GM18499 (cell line): Measurements from ENCODE around the gene OSER1.

ENCODE experiments used
- ATAC-seq: cut with Tn5 transposase; IDR thresholded peaks from one replicate; pipeline ENCODE4 v1.9.1; 2021; ENCODE audit warnings: moderate number of reproducible peaks; ENCODE audit not compliant: insufficient read depth, unreplicated experiment

OSER1 gene

DNA sequence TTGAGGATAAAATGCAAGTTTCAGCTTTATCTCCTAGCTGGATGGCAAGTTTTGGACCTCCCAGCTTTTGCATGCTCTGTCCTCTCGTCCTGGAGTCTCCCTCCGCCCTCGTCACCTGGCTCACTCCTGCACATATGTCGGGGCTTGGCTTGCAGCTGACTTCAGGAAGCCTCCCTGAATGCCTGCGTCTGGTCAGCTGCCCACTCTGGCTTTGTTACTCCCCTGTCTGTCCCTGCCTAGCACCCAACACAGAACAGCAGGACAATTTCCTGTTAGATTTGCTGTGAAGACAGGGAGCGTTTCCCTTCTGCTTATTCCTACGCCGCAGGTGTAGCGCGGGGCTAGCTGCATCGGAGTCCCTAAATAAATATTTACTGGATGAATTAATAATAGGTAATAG, 29.0 kb downstream of the OSER1 start:
- no peak for ATAC-seq

DNA sequence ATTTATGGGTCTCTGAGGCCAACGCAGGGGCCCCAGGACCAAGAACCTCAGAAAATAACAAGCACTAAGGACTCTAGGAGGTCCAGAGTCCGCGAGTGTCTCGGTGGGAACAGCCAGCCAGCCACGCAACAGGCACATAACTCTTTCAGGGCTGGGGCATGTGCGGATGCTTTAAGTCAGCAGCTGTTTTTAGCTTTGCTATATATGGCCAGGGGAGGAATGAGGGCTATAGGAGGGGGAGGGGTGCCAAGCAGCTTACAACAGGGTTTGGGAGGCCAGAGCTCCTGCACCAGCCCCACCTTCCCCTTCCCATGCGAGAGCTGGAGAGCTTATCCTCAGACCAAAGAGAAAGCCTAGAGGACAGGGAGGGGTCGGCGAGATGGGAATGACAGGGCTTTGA, 29.8 kb downstream of the OSER1 start:
- no peak for ATAC-seq

DNA sequence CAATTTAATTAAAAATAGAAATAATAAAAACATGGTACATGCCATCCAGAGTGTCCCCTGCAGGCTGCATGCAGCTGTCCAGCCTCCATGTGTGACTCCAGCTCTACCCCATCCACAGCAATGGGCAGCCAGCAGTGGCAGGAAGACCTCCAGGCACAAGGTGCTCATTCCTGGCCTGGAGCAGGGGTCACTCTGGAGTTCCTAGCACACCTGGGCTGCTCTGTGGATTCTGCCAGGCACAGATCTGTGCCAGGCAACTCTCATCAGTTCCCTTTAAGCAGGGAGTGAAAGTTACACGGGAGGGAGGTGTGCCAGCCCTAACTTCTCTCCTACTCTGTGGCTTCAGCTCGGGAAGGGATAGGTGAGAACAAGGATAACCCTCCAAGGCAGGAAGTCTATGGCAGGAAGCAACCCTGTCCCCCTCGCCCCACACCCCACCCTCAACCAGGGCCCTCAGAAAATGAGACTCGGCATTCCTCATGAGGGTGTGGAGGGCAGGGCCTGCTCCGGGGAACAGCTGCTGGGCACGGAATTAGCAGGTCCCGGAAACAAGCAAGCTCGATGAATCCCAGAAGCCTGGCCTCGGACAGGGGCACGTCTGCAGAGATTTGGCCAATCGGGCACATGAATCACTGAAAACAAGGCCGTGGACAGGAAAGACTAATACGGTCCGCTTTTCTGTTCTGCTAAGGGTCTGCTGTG, 33.6 kb downstream of the OSER1 start:
- ATAC-seq = no peak

DNA sequence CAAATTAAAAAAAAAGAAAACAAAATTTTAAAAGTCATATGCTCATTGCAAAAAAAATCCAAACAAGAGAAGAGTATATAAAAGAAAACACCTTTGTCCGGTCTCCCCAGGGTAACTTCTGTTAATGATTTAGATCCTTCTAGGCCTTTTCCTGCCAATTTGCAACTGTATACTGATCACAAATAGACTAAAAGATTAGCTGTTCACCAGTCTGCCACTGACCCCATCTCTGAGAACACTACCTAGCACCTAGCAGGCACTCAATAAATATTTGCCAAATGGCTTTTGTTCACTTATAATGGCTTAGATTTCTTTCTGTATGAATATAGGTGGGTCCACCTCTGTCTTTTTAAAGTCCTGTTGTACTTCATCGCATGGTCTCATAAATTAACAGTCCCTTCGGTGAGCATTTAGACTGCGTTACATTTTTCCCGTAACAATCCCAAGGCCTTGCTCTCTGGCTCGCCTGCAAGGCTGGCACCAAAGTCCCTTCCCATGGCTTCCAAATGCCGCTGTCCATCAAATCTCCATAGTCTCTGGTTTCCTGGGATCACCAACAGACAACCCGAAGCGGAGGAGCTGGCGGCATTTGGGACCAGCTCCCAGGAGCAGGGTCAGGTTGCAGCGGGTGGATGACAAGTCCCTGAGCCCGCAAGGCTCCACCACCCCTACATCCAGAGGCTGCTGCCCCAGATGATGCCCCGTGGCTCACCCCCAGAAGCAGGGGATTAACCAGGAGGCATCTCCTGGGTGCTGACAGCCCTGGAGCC, 35.4 kb downstream of the OSER1 start:
- ATAC-seq = no peak

DNA sequence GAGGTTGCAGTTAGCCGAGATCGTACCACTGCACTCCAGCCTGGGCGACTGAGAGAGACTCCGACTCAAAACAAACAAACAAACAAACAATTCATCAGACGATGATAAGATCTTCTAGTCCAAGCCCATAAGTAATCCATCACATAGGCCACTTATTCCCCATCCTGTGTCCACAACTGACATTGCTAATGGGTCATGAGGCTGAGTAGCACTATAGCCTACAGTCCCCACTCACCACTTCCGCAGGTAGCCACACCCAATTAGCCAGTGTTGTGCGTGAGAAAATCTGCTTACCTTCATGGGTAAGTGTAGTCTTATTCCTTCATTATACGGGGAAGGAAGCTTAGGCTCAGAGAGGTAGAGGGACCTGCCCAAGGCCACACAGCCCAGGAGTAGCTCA, 36.7 kb downstream of the OSER1 start:
- no peak for ATAC-seq

DNA sequence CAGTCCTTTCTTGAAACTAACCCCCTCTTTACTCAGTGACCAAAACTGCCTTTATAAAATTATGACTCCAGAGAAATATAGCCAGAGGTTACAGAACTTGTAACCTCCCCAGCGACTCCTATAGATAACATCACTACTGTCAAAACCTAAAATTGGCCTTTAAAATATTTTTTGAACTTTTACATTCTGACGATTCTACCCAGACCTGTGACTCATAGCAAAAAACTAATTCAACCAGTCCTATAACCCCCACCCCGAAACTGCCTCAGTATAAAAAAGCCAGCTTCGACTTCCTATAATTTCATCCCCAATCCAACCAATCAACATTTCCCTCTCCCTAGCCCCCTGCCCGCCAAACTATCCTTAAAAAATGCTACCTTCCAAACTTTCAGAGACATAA, 37.5 kb downstream of the OSER1 start:
- ATAC-seq = no peak

DNA sequence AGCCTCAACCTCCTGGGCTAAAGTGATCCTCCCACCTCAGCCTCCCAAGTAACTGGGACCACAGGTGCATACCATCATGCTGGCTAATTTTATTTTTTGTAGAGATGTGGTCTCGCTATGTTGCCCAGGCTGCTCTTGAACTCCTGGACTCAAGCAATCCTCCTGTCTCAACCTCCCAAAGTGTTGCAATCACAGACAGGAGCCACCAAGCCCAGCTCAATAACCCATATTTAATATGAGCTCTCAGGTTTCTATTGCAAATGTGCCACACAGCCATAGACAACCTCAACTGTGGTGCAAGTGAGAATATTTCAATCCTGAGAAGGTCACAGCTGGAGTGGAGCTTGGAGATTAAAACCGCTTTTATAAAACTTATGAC, 38.0 kb downstream of the OSER1 start:
- no peak for ATAC-seq

DNA sequence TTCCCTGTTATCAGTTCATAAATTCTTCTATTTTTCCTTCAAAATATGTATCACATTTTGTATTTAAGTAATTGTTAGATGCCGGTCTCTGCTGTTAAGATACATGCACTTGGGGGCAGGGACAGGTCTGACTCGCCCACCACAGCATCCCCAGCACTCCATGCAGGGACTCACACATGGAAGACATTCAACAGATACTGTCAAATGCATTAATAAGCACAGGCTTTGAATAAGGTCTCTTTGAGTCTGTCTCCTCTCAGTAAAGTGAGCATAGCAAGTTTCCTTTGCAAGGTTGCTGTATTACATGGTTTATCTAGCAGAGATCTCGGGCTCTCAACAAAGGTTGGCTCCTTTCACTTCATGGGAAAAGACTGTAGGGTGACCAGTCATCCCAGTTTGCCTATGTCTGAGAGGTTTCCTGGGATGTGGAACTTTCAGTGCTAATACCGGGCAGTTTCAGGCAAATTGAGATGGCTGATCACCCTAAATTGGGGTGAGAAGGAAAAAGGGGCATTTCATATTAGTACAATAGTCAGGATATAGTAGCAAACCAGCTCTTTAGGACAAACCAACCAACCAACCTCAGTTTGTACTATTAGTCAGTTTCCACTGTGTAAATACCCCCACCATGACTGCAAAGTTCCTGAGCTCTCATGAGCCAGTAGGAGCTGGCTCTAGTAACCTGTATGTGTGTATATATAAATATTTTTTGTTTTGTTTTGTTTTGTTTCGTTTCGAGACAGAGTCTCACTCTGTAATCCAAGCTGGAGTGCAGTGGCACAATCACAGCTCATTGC, 38.6 kb downstream of the OSER1 start:
- no peak for ATAC-seq

DNA sequence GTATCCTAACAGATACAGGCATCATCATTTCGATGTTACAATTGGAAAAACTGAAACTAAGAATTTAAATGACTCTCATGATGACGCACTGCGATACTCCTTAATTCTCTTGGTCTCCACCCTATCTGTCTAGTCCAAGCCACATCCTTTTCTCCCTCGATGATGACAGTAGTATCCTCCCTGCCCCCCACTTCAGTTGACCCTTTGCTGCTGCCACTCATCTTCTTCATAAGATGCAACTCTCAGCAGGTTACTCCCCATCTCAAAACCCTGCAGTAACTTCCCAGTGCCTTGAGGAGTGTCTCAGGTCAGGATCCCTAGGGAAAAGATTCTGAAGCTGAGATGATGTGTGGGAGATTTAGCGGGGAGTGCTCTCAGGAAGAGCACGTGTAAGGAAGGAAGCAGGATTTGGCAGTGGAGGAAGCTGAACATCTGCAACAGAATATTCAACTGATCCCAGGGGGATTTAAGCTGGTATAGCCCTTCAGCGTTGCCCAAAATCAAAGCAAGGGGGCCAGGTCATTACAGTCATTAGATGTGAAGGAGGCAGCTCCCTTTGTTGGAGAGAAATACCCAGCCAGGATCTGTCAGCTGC, 39.7 kb downstream of the OSER1 start:
- ATAC-seq = no peak

DNA sequence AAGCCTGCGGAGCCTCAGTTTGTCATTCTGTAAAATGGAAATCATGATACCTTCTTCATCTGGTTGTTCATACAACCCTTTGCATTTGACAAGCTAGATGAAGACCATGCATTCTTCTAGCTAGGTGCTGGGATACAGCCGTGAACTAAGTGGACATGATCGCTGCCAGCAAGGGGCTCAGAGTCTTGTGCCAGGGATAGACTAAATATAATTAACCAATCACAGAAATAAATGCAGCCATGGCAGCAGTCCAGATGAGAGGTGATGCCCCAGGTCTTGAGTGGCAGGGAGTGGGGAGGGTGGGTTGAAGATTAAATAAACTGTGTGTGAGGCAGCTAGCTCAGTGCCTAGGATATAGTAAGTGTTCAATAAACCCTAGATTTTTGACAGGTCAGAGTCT, 42.8 kb downstream of the OSER1 start:
- no peak for ATAC-seq

DNA sequence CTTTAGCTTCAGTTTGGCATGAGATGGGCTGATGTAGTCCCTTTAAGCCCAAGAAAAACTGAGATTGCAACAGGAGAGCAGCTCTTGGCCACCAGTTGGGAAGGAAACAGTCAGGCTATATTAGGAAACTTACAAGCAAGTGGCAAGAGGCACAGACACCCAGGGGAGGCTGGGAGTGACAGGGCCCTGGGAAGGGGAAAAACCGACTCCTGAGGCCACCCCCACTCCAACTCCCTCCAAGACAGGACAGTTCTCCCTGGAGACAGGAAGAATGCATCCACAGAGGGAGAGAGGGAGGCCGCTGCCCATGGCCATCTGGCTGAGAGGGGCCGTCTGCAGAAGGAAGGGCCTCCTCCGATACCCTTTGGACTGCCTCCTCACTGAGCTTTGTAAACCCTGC, 44.1 kb downstream of the OSER1 start:
- no peak for ATAC-seq

DNA sequence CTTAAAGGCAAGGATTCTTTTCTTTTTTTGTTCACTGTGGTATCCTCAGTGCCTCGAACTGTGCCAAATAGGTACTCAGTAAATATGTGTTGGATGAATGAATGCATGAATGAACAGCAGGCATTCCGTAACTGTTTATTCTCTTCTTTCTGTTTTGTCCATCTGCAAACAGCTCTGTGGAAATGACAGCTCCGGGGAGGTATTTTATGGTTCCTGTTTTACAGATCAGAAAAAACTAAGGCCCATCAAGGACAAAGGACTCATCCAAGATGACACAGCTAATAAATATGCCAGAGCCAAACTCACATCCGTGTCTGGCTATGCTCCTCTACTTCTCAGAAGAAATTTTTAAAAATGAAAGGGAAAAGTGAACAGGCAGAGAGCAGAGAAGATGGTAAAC, 44.6 kb downstream of the OSER1 start:
- ATAC-seq = no peak

DNA sequence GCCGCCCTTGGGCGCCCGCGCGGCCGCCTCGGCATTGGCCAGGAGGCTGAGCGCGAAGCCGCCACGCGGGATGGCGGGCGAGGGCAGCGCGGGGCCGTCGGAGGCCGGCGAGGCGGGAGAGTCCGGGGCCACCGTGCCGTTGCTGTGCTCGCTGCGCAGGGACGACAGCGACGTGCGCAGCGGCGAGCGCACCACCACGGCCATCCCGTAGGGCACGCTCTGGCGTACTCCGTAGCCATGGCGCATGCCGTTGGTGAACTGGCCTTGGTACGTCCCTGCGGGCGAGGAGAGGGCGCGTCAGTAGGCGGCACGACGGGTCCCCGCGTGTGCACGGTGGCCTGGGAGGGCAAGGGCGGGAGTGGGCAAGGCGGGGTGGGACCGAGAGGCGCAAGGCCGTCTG, 50.4 kb downstream of the OSER1 start:
- no peak for ATAC-seq

DNA sequence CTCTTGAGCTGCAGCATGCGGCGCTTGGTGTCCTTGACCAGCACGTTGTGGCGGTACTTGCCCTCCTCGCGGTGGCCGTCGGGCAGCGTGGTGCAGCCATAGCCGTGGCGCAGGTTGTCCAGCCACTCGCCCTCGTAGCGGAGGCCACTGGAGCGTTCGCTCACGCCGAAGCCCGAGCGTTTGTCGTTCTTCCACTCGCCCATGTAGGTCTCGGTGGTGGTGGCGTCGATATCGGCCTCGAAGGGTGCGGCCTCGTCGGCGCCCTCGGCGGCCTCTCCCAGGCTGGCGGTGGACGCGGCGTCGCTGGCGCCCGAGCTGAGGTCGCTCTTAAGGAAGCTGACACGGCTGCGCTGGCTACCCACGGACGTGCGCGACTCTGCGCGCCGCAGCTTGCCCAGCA, 50.9 kb downstream of the OSER1 start:
- ATAC-seq = no peak

DNA sequence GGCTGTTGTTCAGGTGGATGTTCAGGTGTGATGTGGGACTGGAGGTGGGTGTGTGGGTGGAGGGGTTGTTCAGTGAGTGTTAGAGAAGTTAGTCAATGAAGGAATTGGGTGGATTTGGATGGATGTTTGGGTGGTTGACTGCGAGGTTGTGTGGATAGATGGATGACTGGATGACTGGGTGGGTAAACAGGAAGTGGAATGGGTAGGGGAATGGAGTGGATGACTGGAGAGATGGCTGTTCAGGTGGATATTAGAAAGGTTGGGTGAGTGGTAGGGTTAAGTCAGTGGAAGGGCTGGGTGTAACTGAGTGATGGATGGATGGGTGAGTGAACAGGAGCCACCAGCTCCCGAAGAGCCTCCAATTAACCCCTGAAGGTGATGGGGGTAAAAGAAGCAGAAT, 51.4 kb downstream of the OSER1 start:
- no peak for ATAC-seq

DNA sequence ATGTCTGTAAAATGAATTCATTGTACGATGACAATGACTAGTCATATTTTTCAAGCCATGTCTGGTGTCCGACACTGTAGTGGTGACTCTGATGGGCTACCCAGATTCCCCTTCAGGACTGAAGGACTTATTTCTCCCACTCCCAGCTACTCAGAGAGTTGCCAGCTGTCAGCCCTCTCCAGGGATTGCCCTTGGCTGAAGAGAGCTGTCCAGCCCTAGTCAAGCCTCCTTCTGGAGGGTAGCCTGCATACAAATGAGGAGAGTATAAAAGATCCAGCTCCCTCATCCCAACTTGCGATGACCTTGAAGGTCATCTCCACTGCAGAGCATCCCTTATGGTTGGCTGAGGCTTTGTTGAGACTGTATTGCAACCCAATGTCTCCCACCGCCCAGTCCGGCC, 53.5 kb downstream of the OSER1 start:
- no peak for ATAC-seq

DNA sequence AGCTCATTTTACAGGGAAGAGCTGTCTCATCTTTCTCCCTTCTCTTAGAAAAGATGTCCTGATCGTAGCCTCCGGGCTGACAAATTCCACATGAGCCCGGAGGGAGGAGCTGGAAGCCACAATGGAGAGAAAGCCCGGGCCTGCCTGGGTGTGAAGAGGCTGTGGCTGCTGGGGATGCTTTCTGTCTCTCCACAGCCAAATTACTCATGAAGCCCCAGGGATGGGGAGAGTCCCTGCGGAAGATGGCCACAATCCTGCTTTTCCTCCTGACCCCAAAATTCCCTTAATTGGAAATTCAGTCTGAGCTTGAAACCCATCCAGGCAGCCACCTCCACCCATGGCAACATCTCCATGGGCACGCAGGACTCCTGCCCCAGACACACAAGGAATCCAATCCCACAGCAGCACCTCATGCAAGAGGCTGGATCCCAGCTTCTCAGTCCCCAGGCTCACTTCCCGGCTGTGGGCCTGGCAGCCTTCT, 56.0 kb downstream of the OSER1 start:
- no peak for ATAC-seq

DNA sequence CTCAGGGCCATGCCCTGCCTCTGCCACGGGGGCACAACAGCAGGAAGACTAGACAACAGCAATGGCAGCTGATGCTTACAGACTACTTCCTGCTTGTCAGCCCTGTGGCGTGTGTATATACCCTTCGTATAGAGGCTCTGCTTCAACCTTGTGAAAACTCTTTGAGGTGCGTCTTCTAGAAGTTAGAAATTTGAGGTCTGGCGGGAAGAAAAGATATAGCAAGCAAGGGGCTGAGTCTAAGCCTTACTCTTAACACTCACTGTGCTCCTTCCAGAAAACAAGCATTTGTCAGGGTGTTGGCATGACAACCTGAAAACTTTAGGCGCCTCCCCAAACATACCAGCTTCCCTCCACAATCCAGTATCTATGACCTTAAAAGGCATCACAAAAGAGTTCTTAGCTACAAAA, 56.9 kb downstream of the OSER1 start:
- no peak for ATAC-seq

DNA sequence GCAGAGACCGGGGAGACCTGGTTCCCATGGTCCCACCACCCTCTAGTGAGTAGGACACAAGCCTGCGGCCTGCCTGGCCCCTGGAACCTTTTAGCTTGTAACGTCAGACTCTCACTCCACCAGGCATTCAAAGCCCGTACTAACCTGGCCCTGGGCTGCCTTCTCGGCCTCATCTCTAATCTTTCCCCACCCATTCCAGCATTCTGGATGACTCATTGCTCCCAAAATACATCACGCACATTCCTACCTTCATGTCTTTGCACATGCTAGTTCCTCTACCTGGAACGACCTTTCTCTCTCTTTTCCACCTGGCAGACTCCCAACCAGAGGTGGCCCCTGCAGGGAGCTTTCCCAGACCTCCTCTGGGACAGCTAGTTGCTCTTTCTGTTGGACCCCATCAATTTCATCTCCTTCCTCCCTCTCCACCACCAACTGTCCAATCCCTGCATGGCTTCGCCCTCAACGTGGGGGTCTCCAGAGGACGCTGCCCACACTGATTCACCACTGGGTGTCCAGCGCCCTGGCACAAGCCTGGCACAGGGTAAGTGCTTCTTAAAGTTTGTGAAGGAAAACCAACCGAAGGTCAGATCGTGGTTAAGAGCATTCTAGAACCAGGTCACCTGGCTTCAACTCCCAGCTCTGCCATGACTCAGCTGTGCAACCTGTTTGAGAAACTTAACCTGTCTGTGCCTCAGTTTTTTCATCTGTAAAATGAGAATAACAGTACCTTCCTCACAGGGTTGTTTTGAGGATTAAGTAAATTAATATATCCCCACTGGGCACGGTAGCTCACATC, 58.8 kb downstream of the OSER1 start:
- ATAC-seq = no peak

DNA sequence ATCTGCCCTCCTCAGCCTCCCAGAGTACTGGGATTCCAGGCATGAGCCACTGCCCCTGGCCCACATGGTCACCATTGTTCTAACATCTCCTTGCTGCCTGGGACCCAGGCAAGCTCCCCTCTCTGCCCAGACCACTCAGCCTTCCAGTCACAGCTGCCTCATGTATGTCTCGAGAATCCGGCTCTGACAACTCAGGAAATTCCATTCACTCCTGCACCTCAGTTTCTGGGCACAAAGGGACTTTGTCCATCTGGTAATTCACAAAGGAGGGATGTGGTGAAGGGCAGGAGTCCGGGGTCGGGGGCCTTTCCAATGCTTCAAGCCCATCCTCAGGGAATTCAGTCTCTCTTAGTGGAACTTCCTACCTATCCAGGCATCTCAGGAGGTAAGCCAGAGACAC, 64.3 kb downstream of the OSER1 start:
- no peak for ATAC-seq
